ENCODE results near the gene XDH. TPM values are rescaled to one million over a fixed set of nuclear protein-coding genes. Genes with fewer than 3 reads are reported as not detected.

XDH gene
- total and polyA plus RNA-seq, 9 donors: 0.12 to 0.13 TPM; not detected in 7

DNA sequence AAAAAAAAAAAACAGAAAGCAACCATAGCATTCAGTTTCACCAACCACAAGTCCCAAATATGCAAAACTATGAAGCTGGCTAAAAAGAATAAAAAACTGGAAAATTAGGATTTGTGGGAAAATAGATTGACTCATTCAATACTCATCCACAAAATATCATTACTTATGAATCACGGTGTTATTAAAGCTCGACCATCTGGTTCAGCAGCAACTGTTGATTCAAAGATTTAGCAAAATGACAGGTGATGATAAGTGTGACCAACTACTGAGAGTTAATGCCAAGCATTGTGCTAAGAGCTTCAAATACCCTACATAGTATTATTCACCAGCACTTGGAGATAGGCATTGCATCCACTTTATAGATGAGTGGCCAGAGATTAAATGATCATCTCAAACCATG is 26.2 kb upstream of the XDH start:
- Histone ChIP-seq H3K36me3 (no peaks in the 10 kb centered on the region), H3K4me3 (no peak overlapping the region), H3K27ac (no peak overlapping the region), H3K9me3 (no peaks in the 10 kb centered on the region), H3K4me1 (ENCODE audit: insufficient read depth) (no peaks in the 10 kb centered on the region), H3K27me3 (no peaks in the 10 kb centered on the region)
- intact Hi-C loops (cut with DNase I): no loop called here
- 51 to 89% (median 54%) methylated on average over 2 of the region's 2 CpGs for WGBS, 3 donors
- TF ChIP-seq, protein P1, sequence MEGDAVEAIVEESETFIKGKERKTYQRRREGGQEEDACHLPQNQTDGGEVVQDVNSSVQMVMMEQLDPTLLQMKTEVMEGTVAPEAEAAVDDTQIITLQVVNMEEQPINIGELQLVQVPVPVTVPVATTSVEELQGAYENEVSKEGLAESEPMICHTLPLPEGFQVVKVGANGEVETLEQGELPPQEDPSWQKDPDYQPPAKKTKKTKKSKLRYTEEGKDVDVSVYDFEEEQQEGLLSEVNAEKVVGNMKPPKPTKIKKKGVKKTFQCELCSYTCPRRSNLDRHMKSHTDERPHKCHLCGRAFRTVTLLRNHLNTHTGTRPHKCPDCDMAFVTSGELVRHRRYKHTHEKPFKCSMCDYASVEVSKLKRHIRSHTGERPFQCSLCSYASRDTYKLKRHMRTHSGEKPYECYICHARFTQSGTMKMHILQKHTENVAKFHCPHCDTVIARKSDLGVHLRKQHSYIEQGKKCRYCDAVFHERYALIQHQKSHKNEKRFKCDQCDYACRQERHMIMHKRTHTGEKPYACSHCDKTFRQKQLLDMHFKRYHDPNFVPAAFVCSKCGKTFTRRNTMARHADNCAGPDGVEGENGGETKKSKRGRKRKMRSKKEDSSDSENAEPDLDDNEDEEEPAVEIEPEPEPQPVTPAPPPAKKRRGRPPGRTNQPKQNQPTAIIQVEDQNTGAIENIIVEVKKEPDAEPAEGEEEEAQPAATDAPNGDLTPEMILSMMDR (IDR thresholded peaks at IDR 0.05): no peak
- TF ChIP-seq EP300 (IDR thresholded peaks at IDR 0.05) (no peak), POLR2A (IDR thresholded peaks at IDR 0.05) (no peak)
- DNase-seq: no peak

DNA sequence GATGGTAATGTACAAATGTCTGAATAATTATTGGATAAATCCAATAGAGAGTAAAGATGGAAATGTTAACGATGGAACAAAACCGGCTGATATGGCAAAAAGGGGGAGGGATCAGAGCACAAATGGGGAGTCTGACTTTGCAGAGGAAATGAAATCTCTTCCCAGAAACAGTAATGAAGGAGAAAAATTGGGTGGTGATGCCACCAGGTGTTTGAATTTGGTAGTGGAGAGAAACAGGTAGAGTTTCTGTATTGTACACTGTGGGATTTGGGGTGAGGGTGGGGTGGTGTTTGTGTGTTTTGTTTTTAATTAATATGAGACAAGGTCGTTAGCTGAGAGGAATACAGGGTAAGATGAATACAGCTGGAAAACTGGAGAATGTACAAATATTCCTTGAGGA is 20.4 kb upstream of the XDH start:
- intact Hi-C loops (cut with DNase I): loop anchor here in 1 of 4 donors (5.0 kb wide), 1 partner anchor 237 kb away; no protein-coding TSS in a partner anchor
- Histone ChIP-seq H3K27me3 (no peaks in the 10 kb centered on the region), H3K4me3 (no peak overlapping the region), H3K9me3 (no peaks in the 10 kb centered on the region), H3K4me1 (ENCODE audit: insufficient read depth) (no peaks in the 10 kb centered on the region), H3K27ac (no peak overlapping the region), H3K36me3 (no peaks in the 10 kb centered on the region)
- WGBS, 3 donors: 41 to 50% (median 44%) methylated on average over 3 of the region's 3 CpGs
- no peak for DNase-seq
- TF ChIP-seq EP300 (IDR thresholded peaks at IDR 0.05): no peak
- TF ChIP-seq, protein P1 (IDR thresholded peaks at IDR 0.05): no peak
- TF ChIP-seq POLR2A (IDR thresholded peaks at IDR 0.05): no peak

DNA sequence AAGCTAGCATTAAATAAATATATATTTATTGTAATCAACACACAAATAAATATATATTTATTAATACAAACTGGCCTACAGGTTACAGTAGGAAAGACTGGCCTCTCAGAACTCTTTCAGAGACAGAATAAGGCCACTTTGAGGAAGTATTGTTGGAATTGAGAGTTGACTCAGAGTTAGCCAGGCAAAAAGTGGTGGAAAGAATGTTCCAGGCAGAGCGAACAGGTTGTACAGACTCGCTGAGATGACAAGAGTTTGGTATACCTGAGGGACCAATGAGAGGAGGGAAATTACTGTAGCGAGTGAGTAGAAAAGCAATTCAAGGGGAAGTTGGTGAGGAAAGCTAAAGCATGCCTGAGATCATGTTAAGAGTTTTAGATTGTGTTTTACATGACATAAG is 19.0 kb upstream of the XDH start:
- 88 to 93% (median 90%) methylated on average over 3 of the region's 3 CpGs for WGBS, 3 donors
- TF ChIP-seq EP300 (IDR thresholded peaks at IDR 0.05) (no peak), POLR2A (IDR thresholded peaks at IDR 0.05) (no peak)
- TF ChIP-seq, protein P1 (IDR thresholded peaks at IDR 0.05): no peak
- Histone ChIP-seq H3K4me3 (no peak overlapping the region), H3K27ac (no peak overlapping the region), H3K9me3 (no peaks in the 10 kb centered on the region), H3K4me1 (ENCODE audit: insufficient read depth) (no peaks in the 10 kb centered on the region), H3K36me3 (no peaks in the 10 kb centered on the region), H3K27me3 (no peaks in the 10 kb centered on the region)
- no peak for DNase-seq
- intact Hi-C loops (cut with DNase I): loop anchor here in 1 of 4 donors (5.0 kb wide), 1 partner anchor 239 kb away; no protein-coding TSS in a partner anchor

DNA sequence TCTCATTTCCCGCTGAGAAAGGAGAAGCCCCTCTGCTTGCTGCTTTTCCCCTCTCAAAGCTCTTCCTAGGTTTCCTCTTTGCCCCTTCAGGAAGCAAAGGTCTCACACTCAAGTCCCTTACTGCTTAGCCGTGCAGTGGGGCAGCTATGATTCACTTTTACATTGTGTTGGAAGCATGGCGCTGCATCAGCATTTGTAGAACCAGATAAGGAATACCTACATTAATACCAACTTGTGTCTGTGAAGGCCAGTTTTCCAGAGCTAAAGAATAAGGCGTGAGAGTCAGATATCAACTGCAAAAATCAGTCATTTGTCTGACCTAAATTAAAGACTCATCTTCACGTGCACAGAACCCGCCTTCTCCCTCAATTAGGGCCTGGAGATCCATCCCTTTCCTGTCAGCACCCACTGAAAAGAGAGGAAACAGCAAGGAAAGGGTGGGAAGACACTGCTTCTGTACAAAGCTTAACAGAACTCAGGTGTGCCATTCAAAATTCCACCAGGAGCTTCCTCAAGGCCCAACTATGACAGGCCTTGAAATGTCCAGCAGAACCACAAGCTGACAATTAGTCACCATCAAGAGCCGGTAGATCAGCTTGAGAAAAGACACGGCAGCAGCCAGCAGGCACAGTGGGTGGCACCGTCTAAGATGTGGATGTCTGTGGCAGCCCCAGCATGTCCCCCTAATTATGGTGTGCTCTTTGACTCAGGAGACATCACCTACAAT is 16.1 kb upstream of the XDH start:
- no peak overlapping the region for H3K4me3 ChIP-seq
- H3K27me3 ChIP-seq: no peaks in the 10 kb centered on the region
- no peak for TF ChIP-seq EP300 (IDR thresholded peaks at IDR 0.05)
- TF ChIP-seq, protein P1 (IDR thresholded peaks at IDR 0.05): no peak
- H3K9me3 ChIP-seq: no peaks in the 10 kb centered on the region
- intact Hi-C loops (cut with DNase I): loop anchor here in 1 of 4 donors (5.0 kb wide), 1 partner anchor 242 kb away; no protein-coding TSS in a partner anchor
- DNase-seq: no peak
- H3K27ac ChIP-seq: no peak overlapping the region
- 78 to 88% (median 81%) methylated on average over 9 of the region's 9 CpGs for WGBS, 3 donors
- H3K36me3 ChIP-seq: no peaks in the 10 kb centered on the region
- H3K4me1 ChIP-seq (ENCODE audit: insufficient read depth): no peaks in the 10 kb centered on the region

Measured in ovary (tissue), 9 donors.